GM12872 (cell line): ENCODE data around the gene PDE8B.

ENCODE experiments used
- TF ChIP-seq, protein P1 (sequence below): IDR thresholded peaks from 3 replicates; pipeline ENCODE4 v1.5.1; 2011; ENCODE audit warnings: low read depth, mild to moderate bottlenecking, low read length, moderate library complexity; ENCODE audit not compliant: insufficient read depth

The PDE8B gene

DNA sequence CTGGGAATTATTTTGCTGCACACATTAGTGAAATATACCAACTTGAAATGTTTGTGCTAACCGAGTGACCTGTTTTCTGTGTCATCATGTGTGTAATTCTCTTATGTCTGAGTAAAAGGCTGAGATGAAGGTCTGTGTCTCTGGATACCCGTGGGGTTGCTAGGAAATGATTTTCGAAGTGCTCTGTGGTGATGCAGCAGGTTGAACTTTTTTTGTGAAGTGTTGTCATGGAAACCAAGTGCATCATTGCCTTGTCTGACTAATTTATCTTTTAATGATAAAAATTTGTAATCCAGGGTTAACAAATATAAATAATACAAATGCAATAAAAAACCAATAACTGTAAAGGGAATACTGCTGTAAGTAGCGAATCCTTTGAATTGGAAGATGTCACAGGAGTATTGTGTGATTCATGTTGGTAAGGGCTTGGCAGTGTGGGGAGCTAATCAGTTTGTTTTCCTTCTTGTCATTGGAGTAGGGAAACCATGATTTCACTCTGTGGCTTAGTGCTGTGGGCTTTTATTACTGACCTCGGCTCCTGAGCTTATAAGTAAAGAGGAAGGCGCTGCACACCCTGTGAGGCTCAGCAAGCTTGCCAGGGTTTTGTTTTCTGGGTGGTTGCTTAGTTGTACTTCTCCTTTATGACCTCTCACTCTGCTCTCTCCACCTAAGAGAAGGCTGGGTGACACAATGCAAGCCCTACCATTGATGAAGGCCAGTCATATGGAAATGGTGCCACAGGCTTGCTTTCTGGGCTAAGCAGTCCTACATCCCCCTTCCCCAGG lies 22.3 kb downstream of the PDE8B start:
- TF ChIP-seq, protein P1, sequence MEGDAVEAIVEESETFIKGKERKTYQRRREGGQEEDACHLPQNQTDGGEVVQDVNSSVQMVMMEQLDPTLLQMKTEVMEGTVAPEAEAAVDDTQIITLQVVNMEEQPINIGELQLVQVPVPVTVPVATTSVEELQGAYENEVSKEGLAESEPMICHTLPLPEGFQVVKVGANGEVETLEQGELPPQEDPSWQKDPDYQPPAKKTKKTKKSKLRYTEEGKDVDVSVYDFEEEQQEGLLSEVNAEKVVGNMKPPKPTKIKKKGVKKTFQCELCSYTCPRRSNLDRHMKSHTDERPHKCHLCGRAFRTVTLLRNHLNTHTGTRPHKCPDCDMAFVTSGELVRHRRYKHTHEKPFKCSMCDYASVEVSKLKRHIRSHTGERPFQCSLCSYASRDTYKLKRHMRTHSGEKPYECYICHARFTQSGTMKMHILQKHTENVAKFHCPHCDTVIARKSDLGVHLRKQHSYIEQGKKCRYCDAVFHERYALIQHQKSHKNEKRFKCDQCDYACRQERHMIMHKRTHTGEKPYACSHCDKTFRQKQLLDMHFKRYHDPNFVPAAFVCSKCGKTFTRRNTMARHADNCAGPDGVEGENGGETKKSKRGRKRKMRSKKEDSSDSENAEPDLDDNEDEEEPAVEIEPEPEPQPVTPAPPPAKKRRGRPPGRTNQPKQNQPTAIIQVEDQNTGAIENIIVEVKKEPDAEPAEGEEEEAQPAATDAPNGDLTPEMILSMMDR = no peak

DNA sequence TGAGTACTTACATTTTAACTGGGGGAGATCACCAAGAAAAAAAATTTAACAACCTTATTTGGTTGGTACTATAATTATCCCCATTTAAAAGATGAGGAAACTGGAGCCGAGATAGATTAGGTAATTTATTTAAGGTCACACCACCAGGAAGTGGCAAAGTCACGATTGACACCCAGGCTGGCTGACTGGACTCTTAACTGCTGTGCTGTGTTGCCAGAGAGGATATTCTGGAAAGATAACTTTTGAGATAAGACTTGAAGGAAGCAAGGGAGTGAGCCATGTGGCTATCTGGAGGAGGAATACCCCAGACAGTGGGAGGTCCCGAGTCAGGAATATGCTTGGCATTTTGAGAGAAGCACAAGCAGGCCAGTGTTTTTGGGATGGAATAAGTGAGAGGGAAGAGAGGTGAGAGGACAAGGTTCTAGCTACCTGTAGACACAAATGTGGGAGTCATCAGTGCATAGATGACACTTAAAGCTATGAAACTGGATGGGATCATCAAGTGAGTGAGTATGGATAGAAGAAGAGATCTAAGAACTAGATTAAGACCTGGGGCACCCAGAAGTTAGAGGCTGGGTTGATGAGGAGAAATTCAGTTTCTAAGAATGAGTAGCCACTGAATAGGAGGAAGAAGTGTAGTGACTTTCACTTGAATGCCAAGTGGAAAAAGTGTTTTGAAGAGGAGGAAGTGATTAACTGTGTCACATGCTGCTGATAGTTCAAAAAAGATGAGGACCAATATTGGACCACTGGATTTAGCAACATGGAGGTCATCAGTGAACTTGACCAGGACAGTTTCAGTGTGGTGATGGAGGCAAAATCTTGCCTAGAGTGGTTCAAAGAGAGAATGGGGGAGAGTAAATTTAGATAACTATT lies 25.6 kb downstream of the PDE8B start:
- TF ChIP-seq, protein P1 = no peak

- TF ChIP-seq, protein P1 = peak; percentile 41; the same call in 1 of the 3 replicates
These were observed 28.8 kb downstream of the PDE8B start for GRCh38 chr5:77239126-77239741.

GRCh38 chr5:77241444-77241843 lies 31.0 kb downstream of the PDE8B start:
- TF ChIP-seq, protein P1 = no peak

- TF ChIP-seq, protein P1 = no peak
These were observed 39.0 kb downstream of the PDE8B start for GRCh38 chr5:77249475-77249874.

- TF ChIP-seq, protein P1 = no peak
These were observed 39.5 kb downstream of the PDE8B start for GRCh38 chr5:77250021-77250420.

DNA sequence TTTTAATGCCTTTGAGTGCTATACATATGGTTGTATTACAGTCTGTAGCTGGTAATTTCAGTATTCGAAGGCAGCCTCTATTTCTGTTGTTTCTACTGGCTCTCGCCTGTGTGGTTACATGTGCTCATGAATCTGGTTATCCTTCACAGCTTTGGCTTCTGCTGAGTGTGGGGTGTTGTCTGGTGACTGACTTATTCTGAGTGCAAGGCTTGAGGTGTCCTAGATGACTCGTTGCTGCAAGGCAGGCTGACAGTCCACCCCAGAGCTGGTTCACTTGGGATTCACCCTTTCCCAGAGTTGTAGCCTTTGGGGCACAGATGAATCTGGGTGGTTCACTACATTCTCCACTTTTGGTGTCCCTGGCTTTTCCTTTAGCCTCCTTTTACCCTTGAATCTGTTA lies 41.4 kb downstream of the PDE8B start:
- TF ChIP-seq, protein P1 = no peak
